Measurements from ENCODE around the gene SCIMP.
A peak's percentile ranks its signal among the peaks of the same experiment; 100 is the strongest.

DNA sequence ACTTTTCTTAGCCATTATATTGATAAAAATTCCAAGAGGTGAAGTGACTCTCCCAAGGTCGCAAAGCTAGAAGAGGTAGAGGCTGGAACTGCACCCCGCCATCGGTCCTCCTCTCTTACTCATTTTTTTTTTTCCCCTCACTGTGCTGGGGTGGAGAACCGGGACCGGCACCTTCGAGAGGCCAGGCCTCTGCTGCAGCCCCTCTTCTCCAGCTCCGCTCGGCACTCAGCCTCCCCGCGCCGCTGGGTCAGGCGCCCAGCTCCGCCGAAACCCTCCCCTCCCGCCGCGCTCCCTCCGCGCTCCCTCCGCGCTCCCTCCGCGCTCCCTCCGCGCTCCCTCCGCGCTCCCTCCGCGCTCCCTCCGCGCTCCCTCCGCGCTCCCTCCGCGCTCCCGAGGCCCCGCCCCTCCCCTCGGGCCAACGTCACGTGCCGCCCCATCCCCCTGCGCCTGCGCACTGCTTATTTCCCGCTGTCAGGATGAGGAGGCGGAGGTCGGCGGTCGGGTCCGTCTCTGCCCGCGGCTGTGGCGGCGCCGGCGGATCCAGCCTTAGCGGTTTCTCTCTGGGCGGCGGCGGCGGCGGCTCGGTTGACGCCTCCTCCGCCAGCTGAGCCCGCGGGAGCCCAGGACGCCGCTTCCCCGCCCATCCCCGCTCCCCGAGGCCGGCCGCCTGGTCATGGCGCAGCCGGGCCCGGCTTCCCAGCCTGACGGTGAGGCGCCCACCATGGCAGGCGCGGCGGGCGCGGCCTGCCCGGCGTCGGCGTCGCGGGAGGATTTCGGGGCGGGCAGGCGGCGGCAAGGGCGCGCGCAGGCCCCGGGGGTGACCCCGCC, 47.4 kb upstream of the SCIMP start, which contains the start of gene RABEP1:
- TF ChIP-seq FOSL2 (CRISPR knock-in tag; IDR thresholded peaks at IDR 0.05), result peak; percentile 11; the same call in 1 of the 2 replicates
- TF ChIP-seq, protein P1, sequence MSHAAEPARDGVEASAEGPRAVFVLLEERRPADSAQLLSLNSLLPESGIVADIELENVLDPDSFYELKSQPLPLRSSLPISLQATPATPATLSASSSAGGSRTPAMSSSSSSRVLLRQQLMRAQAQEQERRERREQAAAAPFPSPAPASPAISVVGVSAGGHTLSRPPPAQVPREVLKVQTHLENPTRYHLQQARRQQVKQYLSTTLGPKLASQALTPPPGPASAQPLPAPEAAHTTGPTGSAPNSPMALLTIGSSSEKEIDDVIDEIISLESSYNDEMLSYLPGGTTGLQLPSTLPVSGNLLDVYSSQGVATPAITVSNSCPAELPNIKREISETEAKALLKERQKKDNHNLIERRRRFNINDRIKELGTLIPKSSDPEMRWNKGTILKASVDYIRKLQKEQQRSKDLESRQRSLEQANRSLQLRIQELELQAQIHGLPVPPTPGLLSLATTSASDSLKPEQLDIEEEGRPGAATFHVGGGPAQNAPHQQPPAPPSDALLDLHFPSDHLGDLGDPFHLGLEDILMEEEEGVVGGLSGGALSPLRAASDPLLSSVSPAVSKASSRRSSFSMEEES (CRISPR knock-in tag; IDR thresholded peaks at IDR 0.05), result peak; percentile 74
- TF ChIP-seq, protein P2, sequence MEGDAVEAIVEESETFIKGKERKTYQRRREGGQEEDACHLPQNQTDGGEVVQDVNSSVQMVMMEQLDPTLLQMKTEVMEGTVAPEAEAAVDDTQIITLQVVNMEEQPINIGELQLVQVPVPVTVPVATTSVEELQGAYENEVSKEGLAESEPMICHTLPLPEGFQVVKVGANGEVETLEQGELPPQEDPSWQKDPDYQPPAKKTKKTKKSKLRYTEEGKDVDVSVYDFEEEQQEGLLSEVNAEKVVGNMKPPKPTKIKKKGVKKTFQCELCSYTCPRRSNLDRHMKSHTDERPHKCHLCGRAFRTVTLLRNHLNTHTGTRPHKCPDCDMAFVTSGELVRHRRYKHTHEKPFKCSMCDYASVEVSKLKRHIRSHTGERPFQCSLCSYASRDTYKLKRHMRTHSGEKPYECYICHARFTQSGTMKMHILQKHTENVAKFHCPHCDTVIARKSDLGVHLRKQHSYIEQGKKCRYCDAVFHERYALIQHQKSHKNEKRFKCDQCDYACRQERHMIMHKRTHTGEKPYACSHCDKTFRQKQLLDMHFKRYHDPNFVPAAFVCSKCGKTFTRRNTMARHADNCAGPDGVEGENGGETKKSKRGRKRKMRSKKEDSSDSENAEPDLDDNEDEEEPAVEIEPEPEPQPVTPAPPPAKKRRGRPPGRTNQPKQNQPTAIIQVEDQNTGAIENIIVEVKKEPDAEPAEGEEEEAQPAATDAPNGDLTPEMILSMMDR (CRISPR knock-in tag; IDR thresholded peaks at IDR 0.05), result no peak
- TF ChIP-seq GLI4 (CRISPR knock-in tag; IDR thresholded peaks at IDR 0.05; ENCODE audit: borderline replicate concordance), result no peak; the same call in 1 of the 2 replicates
- TF ChIP-seq POLR2A (IDR thresholded peaks at IDR 0.05; ENCODE audit: insufficient read depth in 1 of 2, low read depth in 2 of 2, low read length in 2 of 2), result peak in 1 of 2 experiments; percentile 82; a peak in 2 of 4 replicates
- no peak for TF ChIP-seq SIX4 (CRISPR knock-in tag; IDR thresholded peaks at IDR 0.05)
- TF ChIP-seq ZMAT3 (CRISPR knock-in tag; conservative IDR thresholded peaks at IDR 0.05), result peak; percentile 35; the same call in 1 of the 2 replicates
- TF ChIP-seq MEIS1 (CRISPR knock-in tag; IDR thresholded peaks at IDR 0.05; ENCODE audit: borderline replicate concordance), result no peak
- no peak for TF ChIP-seq FOXA1 (IDR thresholded peaks at IDR 0.05)
- no peak for TF ChIP-seq FOXA1 (CRISPR knock-in tag; IDR thresholded peaks at IDR 0.05)
- no peak for TF ChIP-seq NCOA5 (CRISPR knock-in tag; IDR thresholded peaks at IDR 0.05)
- TF ChIP-seq, protein P3, sequence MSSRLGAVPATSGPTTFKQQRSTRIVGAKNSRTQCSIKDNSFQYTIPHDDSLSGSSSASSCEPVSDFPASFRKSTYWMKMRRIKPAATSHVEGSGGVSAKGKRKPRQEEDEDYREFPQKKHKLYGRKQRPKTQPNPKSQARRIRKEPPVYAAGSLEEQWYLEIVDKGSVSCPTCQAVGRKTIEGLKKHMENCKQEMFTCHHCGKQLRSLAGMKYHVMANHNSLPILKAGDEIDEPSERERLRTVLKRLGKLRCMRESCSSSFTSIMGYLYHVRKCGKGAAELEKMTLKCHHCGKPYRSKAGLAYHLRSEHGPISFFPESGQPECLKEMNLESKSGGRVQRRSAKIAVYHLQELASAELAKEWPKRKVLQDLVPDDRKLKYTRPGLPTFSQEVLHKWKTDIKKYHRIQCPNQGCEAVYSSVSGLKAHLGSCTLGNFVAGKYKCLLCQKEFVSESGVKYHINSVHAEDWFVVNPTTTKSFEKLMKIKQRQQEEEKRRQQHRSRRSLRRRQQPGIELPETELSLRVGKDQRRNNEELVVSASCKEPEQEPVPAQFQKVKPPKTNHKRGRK (CRISPR knock-in tag; IDR thresholded peaks at IDR 0.05), result no peak
- TF ChIP-seq, protein P4, sequence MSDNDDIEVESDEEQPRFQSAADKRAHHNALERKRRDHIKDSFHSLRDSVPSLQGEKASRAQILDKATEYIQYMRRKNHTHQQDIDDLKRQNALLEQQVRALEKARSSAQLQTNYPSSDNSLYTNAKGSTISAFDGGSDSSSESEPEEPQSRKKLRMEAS (IDR thresholded peaks at IDR 0.05), result peak; percentile 73
- TF ChIP-seq, protein P5, sequence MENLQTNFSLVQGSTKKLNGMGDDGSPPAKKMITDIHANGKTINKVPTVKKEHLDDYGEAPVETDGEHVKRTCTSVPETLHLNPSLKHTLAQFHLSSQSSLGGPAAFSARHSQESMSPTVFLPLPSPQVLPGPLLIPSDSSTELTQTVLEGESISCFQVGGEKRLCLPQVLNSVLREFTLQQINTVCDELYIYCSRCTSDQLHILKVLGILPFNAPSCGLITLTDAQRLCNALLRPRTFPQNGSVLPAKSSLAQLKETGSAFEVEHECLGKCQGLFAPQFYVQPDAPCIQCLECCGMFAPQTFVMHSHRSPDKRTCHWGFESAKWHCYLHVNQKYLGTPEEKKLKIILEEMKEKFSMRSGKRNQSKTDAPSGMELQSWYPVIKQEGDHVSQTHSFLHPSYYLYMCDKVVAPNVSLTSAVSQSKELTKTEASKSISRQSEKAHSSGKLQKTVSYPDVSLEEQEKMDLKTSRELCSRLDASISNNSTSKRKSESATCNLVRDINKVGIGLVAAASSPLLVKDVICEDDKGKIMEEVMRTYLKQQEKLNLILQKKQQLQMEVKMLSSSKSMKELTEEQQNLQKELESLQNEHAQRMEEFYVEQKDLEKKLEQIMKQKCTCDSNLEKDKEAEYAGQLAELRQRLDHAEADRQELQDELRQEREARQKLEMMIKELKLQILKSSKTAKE (CRISPR knock-in tag; IDR thresholded peaks at IDR 0.05; ENCODE audit: borderline replicate concordance), result no peak
